Measurements from ENCODE around the gene STK39. TPM values are rescaled to one million over a fixed set of nuclear protein-coding genes. Genes with fewer than 3 reads are reported as not detected.

The STK39 gene
- total RNA-seq, 1 donor from 2014 or later, result 26.2 TPM

- Mint-ChIP-seq H3K4me1 (ENCODE audit: unreplicated experiment) (no peaks in the 10 kb centered on the region), H3K9me3 (peaks cover 5% of the 10 kb centered on the region), H3K27ac (no peak overlapping the region), H3K36me3 (no peaks in the 10 kb centered on the region), H3K4me3 (no peak overlapping the region), H3K27me3 (no peaks in the 10 kb centered on the region)
- TF ChIP-seq, protein P1, sequence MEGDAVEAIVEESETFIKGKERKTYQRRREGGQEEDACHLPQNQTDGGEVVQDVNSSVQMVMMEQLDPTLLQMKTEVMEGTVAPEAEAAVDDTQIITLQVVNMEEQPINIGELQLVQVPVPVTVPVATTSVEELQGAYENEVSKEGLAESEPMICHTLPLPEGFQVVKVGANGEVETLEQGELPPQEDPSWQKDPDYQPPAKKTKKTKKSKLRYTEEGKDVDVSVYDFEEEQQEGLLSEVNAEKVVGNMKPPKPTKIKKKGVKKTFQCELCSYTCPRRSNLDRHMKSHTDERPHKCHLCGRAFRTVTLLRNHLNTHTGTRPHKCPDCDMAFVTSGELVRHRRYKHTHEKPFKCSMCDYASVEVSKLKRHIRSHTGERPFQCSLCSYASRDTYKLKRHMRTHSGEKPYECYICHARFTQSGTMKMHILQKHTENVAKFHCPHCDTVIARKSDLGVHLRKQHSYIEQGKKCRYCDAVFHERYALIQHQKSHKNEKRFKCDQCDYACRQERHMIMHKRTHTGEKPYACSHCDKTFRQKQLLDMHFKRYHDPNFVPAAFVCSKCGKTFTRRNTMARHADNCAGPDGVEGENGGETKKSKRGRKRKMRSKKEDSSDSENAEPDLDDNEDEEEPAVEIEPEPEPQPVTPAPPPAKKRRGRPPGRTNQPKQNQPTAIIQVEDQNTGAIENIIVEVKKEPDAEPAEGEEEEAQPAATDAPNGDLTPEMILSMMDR (conservative IDR thresholded peaks at IDR 0.05), result no peak
- DNase-seq (ENCODE audit: extremely low spot score, unreplicated experiment), result no peak
Measured at GRCh38 chr2:167935803-167936110, 311.6 kb downstream of the STK39 start.

GRCh38 chr2:167933097-167933814, 314.1 kb downstream of the STK39 start:
- TF ChIP-seq, protein P1 (conservative IDR thresholded peaks at IDR 0.05), result no peak
- no peaks in the 10 kb centered on the region for H3K4me1 Mint-ChIP-seq (ENCODE audit: unreplicated experiment)
- no peak overlapping the region for H3K4me3 Mint-ChIP-seq
- peaks cover 5% of the 10 kb centered on the region for H3K9me3 Mint-ChIP-seq
- H3K27me3 Mint-ChIP-seq, result peaks cover 5% of the 10 kb centered on the region
- no peaks in the 10 kb centered on the region for H3K36me3 Mint-ChIP-seq
- no peak overlapping the region for H3K27ac Mint-ChIP-seq
- no peak for DNase-seq (ENCODE audit: extremely low spot score, unreplicated experiment)

GRCh38 chr2:167932123-167932693, 315.2 kb downstream of the STK39 start:
- Mint-ChIP-seq H3K9me3 (peaks cover 5% of the 10 kb centered on the region), H3K27me3 (peaks cover 7% of the 10 kb centered on the region)
- DNase-seq (ENCODE audit: extremely low spot score, unreplicated experiment), result no peak

DNA sequence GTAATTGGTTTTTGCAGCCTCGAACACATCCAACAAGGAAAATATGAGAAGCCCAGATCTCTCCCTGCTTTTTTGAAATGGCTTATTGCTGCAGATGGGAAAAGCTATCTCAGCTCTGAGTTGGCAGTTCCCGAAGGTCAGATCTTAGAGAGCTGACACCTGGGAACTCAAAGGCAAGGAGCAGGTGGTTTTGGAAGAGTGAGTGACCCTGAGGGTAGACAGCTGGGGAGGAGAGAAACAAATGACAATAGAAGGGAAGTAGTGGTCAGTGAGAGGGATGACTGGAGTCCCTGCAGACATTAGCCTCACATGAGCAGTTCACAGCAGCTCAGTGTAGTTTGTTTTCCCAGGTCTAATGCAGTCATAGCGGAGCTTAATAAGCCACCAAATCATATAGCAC, 317.9 kb downstream of the STK39 start:
- Mint-ChIP-seq H3K27ac (no peak overlapping the region), H3K4me3 (no peak overlapping the region), H3K27me3 (peaks cover 7% of the 10 kb centered on the region), H3K36me3 (no peaks in the 10 kb centered on the region), H3K9me3 (peaks cover 5% of the 10 kb centered on the region), H3K4me1 (ENCODE audit: unreplicated experiment) (peaks cover 7% of the 10 kb centered on the region)
- DNase-seq (ENCODE audit: extremely low spot score, unreplicated experiment), result no peak
- TF ChIP-seq, protein P1 (conservative IDR thresholded peaks at IDR 0.05), result no peak

More at GRCh38 chr2:167932123-167932693, 315.2 kb downstream of the STK39 start:
- Mint-ChIP-seq H3K27ac (no peak overlapping the region), H3K36me3 (no peaks in the 10 kb centered on the region), H3K4me1 (ENCODE audit: unreplicated experiment) (no peaks in the 10 kb centered on the region), H3K4me3 (no peak overlapping the region)
- TF ChIP-seq, protein P1 (conservative IDR thresholded peaks at IDR 0.05), result no peak

- Mint-ChIP-seq H3K4me3 (no peak overlapping the region), H3K27ac (no peak overlapping the region), H3K36me3 (no peaks in the 10 kb centered on the region), H3K4me1 (ENCODE audit: unreplicated experiment) (peaks cover 7% of the 10 kb centered on the region), H3K27me3 (peaks cover 7% of the 10 kb centered on the region), H3K9me3 (peaks cover 5% of the 10 kb centered on the region)
- TF ChIP-seq, protein P1 (conservative IDR thresholded peaks at IDR 0.05), result no peak
- no peak for DNase-seq (ENCODE audit: extremely low spot score, unreplicated experiment)
Measured at GRCh38 chr2:167928434-167928833, 319.0 kb downstream of the STK39 start.
